ENCODE results near the gene GSTM2. TPM values are rescaled to one million over a fixed set of nuclear protein-coding genes. Genes with fewer than 3 reads are reported as not detected.
"Not testable (repeated sequence)": the region's sequence is repeated elsewhere in the genome, so short reads cannot be mapped to it uniquely, and the experiment has no call there.

The GSTM2 gene
- total RNA-seq, 1 donor from 2014 or later: 69.9 TPM

DNA sequence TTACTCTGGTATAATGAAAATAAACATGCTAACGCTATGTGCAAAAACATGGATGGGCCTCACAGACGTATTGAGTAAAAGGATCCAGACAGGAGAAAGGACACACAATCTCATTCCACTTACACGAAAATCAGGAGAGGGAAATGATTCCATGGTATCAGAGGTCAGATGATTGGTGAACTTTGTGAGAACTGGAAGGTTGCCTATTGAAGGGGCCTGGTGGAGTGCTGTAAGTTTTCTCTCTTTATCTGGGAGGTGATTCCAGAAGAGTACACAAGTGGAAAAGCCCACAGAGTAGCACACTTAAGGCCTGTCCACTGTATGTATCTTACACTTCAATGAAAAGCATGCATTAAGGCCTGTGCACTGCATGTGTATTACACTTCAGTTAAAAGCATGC lies 9.6 kb downstream of the GSTM2 start:
- DNase-seq (ENCODE audit: low spot score): no peak

DNA sequence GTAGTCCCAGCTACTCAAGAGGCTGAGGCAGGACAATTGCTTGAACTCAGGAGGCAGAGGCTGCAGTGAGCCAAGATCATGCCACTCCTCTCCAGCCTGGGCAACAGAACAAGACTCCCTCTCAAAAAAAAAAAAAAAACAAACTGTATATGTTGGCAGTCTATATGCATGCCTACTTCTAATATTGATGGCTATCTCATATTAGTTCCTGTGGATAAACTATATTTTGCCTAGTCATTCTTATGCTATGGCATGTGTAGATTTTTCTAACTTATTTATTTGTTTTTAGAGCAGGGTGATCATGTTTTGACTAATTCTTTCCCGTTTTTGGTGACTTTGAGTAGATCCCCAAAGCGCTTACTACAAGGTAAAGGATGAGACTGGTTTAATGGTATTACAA lies 10.8 kb downstream of the GSTM2 start:
- not testable (repeated sequence) for DNase-seq (ENCODE audit: low spot score)

DNA sequence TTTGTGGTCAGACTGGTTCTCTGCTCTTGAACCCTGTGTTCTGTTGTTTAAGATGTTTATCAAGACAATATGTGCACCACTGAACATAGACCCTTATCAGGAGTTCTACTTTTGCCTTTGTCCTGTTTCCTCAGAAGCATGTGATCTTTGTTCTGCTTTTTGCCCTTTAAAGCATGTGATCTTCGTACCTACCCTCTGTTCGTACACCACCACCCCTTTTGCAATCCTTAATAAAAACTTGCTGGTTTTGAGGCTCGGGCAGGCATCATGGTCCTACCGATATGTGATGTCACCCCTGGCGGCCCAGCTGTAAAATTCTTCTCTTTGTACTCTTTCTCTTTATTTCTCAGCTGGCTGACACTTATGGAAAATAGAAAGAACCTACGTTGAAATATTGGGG lies 16.9 kb downstream of the GSTM2 start:
- not testable (repeated sequence) for DNase-seq (ENCODE audit: low spot score)

DNA sequence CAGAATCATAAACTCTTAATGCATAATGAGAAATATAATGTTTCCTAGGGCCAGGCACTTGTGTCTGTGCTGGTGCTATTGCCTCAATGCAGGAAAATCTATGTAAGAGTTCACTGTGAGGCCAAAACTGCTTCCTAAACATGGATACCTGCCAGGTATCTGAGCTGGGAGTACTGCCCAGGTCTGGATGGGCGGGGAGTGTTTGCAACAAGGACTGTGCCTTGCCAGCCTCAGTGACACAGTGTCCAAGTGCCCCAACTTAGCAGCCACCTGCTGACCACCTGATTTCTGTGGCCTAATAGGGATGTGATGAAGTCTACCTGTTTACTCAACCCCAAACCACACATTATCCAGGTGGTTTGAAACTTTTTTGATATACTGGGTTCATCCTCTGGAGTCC lies 17.5 kb downstream of the GSTM2 start:
- DNase-seq (ENCODE audit: low spot score): not testable (repeated sequence)

DNA sequence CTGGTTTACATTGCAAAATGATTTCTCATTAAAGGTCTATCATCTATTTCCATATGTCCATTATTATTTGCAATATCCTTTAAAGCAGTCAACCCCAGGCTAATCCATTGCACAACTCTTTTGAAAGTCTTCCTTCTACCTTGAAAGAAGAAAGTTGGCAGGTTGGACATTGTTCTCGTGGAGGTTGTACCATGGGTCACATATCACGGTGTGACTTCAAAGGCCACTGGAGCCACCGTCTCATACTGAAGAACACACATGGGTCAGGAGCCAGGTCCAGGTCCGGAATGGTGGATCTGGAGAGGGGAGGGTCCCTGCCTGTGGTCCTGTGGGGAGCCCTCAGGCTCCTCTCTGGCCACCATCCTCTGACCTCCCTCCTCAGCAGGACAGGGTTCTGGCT lies 18.0 kb downstream of the GSTM2 start:
- DNase-seq (ENCODE audit: low spot score): not testable (repeated sequence)

DNA sequence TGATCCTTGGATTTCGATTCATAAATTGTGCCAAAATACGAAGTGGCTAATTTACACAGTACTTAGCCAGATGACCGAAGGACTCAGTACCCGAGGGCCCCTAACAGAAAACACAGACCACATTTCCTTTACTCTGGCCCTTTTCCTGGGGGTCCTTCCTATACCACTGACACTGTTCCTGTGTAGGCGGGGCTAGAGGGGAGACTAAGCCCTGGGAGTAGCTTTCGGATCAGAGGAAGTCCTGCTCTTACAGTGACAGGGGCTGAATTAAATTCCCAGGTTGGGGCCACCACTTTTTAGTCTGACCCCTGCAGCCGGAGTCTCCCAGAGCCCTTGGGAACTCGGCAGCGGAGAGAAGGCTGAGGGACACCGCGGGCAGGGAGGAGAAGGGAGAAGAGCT lies 19.3 kb downstream of the GSTM2 start:
- DNase-seq (ENCODE audit: low spot score): not testable (repeated sequence)

DNA sequence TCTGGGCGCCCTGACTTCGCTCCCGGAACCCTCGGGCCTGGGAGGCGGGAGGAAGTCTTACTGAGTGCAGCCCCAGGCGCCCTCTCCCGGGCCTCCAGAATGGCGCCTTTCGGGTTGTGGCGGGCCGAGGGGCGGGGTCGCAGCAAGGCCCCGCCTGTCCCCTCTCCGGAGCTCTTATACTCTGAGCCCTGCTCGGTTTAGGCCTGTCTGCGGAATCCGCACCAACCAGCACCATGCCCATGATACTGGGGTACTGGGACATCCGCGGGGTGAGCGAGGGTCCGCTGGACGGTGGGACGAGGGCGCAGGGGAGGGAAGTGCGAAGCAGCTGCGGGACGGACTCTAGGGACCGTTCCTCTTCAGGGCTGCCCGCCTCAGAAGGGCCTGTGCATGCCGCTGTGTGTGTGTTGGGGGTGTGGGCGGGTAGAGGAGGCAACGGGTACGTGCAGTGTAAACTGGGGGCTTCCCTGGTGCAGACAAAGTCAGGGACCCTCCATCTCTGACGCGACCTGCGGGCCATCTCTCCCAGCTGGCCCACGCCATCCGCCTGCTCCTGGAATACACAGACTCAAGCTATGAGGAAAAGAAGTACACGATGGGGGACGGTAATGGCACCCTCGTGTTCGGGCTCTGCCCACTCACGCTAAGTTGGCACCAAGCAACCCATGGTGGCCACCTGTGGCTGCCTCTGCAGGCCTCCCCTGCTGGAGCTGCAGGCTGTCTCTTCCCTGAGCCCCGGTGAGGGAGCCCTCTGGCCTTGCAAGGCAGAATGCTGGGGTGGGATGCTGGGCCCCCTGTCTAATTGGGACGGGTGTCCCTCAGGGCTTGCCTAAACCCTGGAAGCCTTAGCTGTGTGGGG lies 20.0 kb downstream of the GSTM2 start, which contains the start of gene GSTM1:
TSS of gene GSTM1 (plus strand) at position 177 of the 859 bp plus-strand sequence. CDS start at position 234, 57 bp downstream.
- DNase-seq (ENCODE audit: low spot score): no peak

DNA sequence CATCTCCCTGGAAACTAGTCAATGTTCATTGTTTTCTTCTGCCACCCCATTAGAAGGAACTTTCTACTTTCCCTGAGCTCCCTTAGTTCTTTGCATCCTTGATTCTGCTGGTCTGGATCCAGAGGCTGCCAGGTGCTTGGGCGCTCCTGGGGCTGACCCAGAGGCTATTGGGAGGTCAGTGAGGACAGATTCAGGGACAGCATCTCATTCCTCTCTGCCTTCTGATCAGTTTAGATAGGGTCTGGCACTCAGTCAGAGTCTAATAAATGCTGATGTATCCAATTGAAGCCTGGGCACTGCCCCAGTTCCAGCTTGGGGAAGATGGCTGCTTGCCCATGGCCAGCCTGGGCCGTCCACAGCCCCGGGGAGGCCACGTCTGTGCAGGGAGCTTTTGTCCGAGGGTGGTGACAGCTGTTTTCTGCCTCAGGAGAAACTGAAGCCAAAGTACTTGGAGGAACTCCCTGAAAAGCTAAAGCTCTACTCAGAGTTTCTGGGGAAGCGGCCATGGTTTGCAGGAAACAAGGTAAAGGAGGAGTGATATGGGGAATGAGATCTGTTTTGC lies 22.1 kb downstream of the GSTM2 start:
- no peak for DNase-seq (ENCODE audit: low spot score)

DNA sequence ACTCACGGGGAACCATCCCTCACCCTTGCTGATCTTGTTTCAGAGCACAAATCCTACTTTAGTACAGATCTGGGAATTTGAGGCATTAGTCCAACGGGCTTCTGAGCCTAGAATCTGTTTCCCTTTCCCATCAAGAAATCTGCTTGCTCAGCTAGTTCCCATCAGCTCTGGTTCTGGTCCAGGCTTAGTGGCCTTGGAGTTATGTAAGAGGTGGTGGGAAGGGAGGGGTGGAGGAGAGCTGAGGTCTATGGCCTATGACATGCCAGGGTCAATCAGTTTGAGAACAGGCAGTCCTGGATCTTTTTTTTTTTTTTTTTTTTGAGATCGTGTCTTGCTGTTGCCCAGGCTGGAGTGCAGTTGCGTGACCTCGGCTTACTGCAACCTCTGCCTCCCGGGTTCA lies 23.9 kb downstream of the GSTM2 start:
- no peak for DNase-seq (ENCODE audit: low spot score)

DNA sequence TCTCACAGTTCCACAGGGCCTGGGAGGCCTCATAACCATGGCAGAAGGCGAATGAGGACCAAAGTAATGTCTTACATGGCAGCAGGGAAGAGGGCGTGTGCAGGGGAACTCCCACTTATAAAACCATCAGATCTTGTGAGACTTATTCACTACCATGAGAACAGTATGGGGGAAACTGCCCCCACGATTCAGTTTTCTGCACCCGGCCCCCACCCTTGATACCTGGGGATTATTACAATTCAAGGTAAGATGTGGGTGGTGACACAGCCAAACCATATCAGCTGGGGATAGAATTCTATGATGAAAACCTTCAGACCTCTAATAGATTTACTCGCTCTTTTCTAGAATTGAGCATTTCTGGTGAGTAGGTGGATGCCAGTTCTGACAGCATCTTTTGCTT lies 26.5 kb downstream of the GSTM2 start:
- DNase-seq (ENCODE audit: low spot score): not testable (repeated sequence)

DNA sequence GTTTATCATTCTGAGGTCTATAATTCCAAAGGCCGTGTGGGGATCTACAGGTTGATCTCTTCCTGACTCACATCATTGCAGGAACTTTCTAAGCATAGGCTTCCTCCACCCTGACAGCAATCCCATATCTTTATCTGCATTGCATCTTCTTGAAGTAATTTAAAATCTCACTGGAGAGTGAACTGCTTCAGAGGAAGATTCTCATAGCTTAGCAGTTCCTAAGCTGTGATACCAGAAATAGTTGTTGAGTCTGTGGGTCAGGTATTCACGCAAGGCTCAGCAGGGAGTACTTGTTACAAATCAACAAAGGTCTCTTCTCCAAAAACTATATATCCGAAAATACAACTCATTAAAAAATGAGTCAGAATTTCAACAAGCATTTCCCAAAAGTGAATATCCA lies 27.3 kb downstream of the GSTM2 start:
- not testable (repeated sequence) for DNase-seq (ENCODE audit: low spot score)

DNA sequence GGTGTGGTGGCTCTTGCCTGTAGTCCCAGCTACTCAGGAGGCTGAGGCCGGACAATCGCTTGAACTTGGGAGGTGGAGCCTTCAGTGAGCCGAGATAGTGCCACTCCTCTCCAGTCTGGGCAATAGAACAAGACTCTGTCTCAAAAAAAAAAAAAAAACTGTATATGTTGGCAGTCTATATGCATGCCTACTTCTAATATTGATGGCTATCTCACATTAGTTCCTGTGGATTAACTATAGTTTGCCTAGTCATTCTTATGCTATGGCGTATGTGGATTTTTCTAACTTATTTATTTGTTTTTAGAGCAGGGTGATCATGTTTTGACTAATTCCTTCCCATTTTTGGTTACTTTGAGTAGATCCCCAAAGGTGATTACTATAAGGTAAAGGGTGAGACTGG lies 29.2 kb downstream of the GSTM2 start:
- no peak for DNase-seq (ENCODE audit: low spot score)

DNA sequence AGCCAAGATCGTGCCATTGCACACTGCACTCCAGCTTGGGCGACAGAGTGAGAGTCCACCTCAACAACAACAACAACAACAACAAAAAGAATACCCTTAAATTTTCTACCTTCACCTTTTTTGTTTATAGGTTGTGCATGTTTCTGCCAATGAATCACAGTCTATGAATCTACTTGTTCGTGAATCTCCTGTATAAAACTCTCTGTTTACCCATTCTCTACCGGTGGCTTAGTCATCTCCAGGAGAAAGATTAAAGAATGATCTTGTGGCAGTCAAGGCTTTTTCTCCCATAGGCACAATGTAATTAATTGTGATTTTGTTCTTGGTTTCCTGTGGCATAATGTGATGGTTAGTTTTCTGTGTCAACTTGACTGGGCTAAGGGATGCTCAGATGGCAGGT lies 30.0 kb downstream of the GSTM2 start:
- DNase-seq (ENCODE audit: low spot score): not testable (repeated sequence)

DNA sequence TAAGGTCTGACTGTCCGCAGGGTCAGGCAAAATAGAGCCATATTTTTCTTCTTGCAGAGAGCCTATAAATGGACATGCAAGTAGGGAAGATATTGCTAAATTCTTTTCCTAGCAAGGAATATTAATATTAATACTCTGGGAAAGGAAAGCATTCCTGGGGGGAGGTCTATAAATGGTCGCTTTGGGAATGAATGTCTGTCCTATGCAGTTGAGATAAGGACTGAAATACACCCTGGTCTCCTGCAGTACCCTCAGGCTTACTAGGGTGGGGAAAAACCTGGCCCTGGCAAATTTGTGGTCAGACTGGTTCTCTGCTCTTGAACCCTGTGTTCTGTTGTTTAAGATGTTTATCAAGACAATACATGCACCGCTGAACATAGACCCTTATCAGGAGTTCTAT lies 35.1 kb downstream of the GSTM2 start:
- not testable (repeated sequence) for DNase-seq (ENCODE audit: low spot score)

DNA sequence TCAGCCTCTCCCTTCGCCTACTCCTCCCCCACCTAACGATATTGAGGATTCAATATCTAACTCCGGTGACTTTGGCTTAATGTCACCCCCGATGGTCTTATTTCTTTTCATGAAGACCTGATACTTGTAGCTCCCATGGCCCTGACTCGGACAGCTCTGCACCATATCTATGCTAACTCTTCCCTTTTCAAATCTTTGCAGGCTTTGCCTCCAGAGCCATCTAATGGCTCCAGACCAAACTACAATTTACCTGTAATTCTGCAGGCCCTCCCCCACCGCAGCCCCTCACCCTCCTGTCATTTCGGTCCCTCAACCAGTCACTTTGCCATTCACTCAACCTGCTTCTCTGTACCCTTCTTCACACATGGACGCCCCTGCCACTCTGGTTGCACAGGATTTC lies 36.3 kb downstream of the GSTM2 start:
- no peak for DNase-seq (ENCODE audit: low spot score)

DNA sequence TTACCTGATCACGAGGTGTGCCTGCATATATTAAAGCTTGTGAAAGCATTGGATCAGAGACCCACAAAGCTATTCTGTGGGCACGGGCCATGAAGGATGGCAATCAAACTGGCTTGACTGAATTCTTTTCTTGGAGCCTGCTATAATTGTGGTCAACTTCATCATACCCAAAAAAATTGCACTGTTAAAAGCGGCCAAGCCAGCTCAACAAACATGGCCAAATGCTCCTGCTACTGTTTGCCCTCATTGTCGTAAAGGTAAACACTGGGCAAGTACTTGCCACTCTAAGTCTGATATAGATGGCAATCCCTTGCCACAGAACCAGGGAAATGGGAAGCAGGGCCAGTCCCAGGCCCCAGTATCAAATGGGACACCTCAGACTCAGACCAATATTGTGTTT lies 37.6 kb downstream of the GSTM2 start:
- no peak for DNase-seq (ENCODE audit: low spot score)

DNA sequence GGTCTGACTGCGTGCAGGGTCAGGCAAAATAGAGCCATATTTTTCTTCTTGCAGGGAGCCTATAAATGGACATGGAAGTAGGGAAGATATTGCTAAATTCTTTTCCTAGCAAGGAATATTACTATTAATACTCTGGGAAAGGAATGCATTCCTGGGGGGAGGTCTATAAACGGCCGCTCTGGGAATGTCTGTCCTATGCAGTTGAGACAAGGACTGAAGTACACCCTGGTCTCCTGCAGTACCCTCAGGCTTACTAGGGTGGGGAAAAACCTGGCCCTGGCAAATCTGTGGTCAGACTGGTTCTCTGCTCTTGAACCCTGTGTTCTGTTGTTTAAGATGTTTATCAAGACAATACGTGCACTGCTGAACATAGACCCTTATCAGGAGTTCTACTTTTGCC lies 41.1 kb downstream of the GSTM2 start:
- DNase-seq (ENCODE audit: low spot score): not testable (repeated sequence)

DNA sequence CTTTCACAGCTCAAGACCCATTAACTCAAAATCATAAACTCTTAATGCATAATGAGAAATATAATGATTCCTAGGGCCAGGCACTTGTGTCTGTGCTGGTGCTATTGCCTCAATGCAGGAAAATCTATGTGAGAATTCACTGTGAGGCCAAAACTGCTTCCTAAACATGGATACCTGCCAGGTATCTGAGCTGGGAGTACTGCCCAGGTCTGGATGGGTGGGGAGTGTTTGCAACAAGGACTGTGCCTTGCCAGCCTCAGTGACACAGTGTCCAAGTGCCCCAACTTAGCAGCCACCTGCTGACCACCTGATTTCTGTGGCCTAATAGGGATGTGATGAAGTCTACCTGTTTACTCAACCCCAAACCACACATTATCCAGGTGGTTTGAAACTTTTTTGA lies 42.0 kb downstream of the GSTM2 start:
- DNase-seq (ENCODE audit: low spot score): not testable (repeated sequence)

DNA sequence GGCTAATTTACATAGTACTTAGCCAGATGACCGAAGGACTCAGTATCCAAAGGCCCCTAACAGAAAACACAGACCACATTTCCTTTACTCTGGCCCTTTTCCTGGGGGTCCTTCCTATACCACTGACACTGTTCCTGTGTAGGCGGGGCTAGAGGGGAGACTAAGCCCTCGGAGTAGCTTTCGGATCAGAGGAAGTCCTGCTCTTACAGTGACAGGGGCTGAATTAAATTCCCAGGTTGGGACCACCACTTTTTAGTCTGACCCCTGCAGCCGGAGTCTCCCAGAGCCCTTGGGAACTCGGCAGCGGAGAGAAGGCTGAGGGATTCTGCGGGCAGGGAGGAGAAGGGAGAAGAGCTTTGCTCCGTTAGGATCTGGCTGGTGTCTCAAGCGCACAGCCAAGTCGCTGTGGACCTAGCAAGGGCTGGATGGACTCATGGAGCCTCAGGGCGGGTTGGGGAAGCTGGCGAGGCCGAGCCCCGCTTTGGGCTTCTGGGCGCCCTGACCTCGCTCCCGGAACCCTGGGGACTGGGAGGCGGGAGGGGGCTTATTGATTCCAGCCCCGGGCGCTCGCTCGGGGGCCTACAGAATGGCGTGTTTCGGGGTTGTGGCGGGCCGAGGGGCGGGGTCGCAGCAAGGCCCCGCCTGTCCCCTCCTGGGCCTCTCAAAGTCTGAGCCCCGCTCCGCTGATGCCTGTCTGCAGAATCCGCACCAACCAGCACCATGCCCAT lies 43.9 kb downstream of the GSTM2 start, which contains the start of gene GSTM5:
TSS of gene GSTM5 (plus strand) at position 659 of the 728 bp plus-strand sequence. CDS start at position 721, 62 bp downstream.
- not testable (repeated sequence) for DNase-seq (ENCODE audit: low spot score)

DNA sequence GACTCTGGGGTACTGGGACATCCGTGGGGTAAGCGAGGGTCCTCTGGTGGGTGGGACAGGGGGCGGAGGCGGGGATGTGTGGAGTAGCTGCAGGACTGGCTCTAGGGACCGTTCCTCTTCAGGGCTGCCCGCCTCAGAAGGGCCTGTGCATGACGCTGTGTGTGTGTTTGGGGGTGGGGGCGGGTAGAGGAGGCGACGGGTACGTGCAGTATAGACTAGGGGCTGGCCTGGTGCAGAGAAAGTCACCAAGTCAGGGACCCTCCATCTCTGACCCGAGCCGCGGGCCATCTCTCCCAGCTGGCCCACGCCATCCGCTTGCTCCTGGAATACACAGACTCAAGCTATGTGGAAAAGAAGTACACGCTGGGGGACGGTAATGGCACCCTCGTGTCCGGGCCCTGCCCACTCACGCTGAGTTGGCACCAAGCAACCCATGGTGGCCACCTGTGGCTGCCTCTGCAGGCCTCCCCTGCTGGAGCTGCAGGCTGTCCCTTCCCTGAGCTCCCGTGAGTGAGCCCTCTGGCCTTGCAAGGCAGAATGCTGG lies 44.5 kb downstream of the GSTM2 start:
- DNase-seq (ENCODE audit: low spot score): no peak

DNA sequence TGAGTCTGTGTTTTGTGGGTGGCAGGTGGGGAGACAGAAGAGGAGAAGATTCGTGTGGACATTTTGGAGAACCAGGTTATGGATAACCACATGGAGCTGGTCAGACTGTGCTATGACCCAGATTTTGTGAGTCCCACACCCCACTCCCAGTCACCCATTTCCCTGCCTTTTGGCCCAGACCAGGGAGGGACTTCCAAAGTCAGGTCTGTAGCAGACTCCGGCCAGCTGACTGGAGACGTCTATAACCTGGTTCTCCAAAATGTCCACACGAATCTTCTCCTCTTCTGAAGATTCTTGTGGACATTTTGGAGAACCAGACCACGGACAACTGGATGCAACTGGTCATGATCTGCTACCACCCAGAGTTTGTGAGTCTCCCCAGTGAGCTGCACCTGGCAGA lies 45.8 kb downstream of the GSTM2 start:
- DNase-seq (ENCODE audit: low spot score): no peak

Data from mucosa of gallbladder (tissue), 1 donor.